Liver (tissue), 3 donors: ENCODE measurements around the gene ZC3H7B.

ENCODE experiments used
- CTCF ChIP-seq: fragments of 150-350 bp; IDR thresholded peaks from 2 replicates; pipeline ENCODE4 v1.5.1; 2017; ENCODE audit warnings: improper control_type of control experiment, low read depth, low read length; ENCODE audit not compliant: missing input control
- FOXA1 ChIP-seq: IDR thresholded peaks from 2 replicates; pipeline ENCODE4 v1.6.1; 2016; ENCODE audit warnings: antibody characterized with exemption
- GABPA ChIP-seq, 2 donors: IDR thresholded peaks in 1 of 2; conservative IDR thresholded peaks in 1 of 2; 2 replicates each; pipeline ENCODE4 v1.6.1; 2016; ENCODE audit warnings: antibody characterized with exemption in 2 of 2, mild to moderate bottlenecking in 1 of 2, moderate library complexity in 1 of 2
- JUND ChIP-seq, 2 donors: IDR thresholded peaks; 2 replicates each; pipeline ENCODE4 v1.6.1; 2016; ENCODE audit warnings: antibody characterized with exemption in 2 of 2
- RAD21 ChIP-seq, 2 donors: IDR thresholded peaks; 2 replicates each; pipeline ENCODE4 v1.6.1; 2016; ENCODE audit warnings: antibody characterized with exemption in 2 of 2, mild to moderate bottlenecking in 2 of 2
- TAF1 ChIP-seq: conservative IDR thresholded peaks from 2 replicates; pipeline ENCODE4 v1.6.1; 2016; ENCODE audit warnings: antibody characterized with exemption, mild to moderate bottlenecking
- ZBTB33 ChIP-seq: IDR thresholded peaks from 2 replicates; pipeline ENCODE4 v1.6.1; 2016; ENCODE audit warnings: antibody characterized with exemption
- donor health status: healthy.
- donor health status: healthy.

GRCh38 chr22:41398921-41399320 is 97.6 kb downstream of the ZC3H7B start:
- TF ChIP-seq TAF1 (no peak), ZBTB33 (no peak), CTCF (no peak), JUND (IDR thresholded peaks at IDR 0.05) (no peak), RAD21 (IDR thresholded peaks at IDR 0.05) (no peak), FOXA1 (no peak), GABPA (IDR thresholded peaks at IDR 0.05 in 1 of 2, conservative IDR thresholded peaks at IDR 0.05 in 1 of 2) (no peak)
